SW480 (cell line): ENCODE measurements around the gene VIPR2.

Experiments used
- DNase-seq: peaks from one replicate; pipeline ENCODE4 v3.0.0-alpha.2; 2016; ENCODE audit warnings: low spot score

VIPR2 gene

GRCh38 chr7:159064816-159065510 lies 79.7 kb downstream of the VIPR2 start:
- DNase-seq: no peak

DNA sequence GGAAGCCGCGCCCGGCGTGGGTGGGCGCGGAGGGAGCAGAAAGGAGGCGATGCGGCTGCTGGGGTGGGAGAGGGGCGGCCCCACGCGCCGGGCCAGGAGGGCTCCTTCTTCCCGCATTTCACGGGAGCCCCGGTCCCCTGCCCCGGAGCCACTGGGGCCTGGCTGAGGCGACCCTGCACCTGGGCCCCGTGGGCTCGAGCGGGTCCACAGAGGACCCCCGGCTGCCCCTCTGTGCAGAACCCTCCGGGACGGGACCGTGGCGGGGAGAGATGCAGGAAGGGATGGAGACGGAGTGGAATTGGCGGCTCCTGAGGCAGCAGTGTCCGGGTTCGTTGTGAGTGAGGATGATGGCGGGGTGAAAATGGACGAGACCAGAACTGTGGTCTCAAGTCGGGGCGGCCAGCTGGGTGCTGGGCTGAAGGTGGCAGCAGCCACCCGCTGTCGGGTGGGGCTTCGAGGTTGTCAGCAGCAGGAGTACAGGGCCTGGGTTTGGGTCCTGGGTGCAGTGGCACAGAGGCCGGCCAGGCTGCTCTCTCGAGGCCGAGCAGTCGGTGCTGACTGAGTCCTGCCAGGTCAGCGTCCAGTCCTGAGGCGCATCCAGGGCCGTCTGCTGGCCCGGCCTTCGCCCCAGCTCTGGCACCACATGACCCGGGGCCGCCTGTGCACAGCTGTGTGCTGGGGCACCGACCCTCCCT lies 80.4 kb downstream of the VIPR2 start:
- DNase-seq: no peak

DNA sequence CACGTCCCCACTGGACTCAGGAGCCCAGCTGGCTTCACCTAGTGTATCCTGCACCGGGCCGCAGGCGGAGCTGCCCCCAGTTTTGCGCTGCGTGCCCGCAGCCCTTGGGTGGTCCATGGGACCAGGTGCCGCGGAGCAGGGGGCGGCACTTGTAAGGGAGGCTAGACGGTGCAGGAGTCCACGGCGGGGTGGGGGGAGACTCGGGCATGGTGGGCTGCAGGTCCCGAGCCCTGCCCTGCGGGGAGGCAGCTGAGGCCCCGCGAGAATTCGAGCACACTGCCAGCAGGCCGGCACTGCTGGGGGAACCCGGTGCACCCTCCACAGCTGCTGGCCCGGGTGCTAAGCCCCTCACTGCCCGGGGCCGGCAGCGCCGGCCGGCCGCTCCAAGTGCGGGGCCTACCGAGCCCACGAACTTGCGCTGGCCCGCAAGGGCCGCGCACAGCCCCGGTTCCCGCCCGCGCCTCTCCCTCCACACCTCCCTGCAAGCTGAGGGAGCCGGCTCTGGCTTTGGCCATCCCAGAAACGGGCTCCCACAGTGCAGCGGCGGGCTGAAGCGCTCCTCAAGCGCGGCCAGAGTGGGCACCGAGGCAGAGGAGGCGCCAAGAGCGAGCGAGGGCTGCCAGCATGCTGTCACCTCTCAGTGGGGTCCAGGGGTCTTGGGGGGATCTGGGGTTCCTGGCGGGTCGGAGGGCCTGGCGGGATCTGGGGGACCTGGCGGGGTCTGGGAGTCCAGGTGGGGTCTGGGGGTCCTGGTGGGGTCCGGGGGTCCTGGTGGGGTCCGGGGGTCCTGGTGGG lies 81.4 kb downstream of the VIPR2 start:
- DNase-seq: no peak

DNA sequence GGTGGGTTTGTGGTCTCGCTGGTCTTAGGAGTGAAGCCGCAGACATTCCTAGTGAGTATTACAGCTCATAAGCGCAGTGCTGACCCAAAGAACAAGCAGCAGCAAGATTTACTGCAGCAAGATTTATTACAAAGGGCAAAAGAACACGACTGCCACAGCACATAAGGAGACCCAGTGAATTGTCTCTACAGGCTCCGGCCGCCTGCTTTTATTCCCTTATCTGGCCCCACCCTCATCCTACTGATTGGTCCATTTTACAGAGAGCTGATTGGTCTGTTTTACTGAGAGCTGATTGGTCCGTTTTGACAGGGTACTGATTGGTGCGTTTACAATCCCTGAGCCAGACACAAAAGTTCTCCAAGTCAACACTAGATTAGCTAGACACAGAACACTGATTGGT lies 82.1 kb downstream of the VIPR2 start:
- DNase-seq: no peak

DNA sequence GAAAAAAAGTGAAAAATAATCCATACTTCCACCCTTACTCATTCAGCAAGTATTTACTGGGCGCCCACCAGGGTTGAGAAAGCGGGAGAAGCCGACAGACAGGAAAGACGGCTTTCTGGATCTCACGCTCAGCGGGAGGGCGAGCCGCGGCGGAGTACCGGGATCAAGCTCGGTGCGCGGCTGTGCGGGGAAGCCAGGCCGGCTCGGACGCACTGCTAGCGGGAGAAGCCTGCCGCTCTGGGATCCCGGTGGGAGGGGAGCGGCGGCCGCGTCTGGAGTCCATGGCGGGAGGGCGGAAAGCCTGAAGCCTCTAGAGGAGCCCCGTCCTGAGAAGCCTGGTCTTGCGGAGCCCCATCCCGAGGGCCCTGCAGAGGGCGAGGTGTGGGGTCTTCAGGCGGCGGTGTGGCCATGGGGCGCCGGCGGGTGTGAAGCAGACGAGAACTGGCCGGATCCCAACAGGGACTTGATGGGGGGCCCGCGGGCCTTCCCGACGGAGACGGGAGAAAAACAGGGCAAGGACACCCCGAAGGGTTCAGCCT lies 82.9 kb downstream of the VIPR2 start:
- no peak for DNase-seq

DNA sequence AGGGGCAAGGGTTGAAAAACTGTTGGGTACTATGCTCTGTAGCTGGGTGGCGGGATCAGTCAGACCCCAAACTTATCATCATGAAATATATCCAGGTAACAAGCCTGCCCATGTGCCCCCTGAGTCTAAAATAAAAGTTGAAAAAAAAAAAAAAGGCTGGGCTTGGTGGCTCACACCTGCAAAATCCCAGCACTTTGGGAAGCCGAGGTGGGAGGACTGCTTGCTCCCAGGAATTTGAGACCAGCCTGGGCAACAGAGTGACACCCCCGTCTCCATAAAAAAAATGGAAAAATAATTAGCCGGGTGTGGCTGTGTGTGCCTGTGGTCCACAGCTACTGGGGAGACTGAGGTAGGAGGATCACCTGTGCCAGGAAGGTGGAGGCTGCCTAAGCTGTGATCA lies 83.5 kb downstream of the VIPR2 start:
- DNase-seq: no peak

- no peak for DNase-seq
Observed at GRCh38 chr7:159060440-159060839, 84.2 kb downstream of the VIPR2 start.

DNA sequence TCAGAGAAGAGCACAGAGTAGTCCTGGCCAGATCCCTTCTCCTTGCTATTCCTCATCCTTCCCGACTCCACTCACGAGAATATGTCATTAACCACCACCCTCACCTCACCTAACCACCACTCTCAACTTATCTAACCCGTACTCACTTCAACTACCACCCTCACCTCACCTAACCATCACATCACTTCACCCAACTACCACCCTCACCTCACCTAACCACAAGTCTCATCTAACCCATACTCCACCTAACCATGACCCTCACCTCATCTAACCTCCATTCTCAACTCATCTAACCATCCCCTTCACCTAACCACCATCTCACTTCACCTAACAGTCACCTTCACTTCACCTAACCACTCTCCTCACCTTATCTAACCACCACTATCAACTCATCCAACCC lies 85.0 kb downstream of the VIPR2 start:
- no peak for DNase-seq

- DNase-seq: no peak
Observed at GRCh38 chr7:159057647-159058046, 87.0 kb downstream of the VIPR2 start.

DNA sequence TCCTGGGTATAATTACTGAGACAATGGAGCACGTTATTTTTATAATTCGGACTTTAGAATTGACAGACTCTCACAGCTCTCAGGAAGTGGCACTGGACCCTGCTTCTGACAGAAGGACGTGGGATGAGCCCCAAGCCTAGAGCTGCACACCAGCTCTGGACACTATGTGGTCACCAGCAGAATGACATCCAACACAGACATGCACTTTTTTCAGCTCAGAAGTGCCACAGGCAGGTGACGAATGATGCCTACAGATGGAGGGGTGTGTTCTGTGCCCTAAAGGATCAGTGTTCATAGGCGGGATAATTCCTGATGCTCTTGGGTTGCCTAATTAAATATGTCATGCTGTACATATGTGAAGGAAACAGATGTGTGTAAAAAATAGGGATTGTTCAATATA lies 87.9 kb downstream of the VIPR2 start:
- peak; percentile 14 for DNase-seq

- no peak for DNase-seq
Observed at GRCh38 chr7:159051916-159052315, 92.8 kb downstream of the VIPR2 start.

DNA sequence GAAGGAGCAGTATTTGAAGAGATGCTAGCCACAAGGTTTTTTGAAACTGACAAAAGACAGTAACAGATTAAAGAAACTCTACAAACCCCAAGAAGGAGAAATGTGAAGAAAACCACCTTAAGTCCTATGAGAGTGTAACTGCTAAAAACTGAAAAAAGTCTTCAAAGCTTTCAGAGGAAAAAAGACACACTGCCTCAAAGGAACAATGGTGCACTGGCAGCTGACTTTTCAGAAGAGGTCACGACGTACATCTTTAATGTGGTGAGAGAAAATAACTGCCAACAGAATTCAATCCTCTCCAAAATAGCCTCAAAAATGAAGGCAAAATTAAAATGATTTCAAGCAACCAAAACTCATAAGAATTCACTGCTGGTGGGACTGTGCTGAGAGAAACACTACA lies 94.0 kb downstream of the VIPR2 start:
- no peak for DNase-seq

- no peak for DNase-seq
Observed at GRCh38 chr7:159049266-159050025, 95.2 kb downstream of the VIPR2 start.

- no peak for DNase-seq
Observed at GRCh38 chr7:159048656-159049055, 96.0 kb downstream of the VIPR2 start.

DNA sequence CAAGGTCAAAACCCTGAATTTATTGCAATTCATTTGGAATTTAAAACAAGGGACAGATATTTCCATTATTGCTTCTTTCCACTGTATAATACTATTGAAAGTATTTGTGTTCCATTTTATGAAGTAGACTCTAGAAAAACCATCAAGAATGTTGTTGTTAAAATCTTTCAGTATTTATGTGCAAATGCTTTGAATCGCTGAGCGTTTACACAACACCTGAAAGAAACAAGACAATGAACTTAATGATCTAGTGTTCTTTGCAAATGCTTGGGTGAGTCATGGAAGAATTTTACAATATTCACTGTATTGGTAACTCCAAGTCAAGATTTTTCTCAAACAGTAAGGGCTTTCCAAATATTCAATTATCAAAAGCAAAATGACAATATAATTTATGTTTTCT lies 97.1 kb downstream of the VIPR2 start:
- no peak for DNase-seq

DNA sequence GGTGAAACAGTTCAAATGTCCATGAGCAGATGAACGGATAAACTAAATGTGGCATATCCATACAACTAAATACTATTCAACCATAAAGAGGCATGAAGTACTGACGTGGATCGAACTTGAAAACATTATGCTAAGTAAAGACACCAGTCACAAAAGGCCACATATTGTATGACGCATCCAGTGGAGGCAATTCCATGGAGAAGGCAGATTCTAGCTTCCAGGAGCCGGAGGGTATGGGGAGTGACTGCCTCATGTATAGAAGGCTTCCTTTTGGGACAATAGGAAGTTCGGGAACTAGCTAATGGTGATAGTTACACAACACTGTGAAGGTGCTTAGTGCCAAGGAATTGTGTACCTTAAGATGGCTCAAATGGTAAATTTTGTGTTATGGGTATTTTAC lies 98.4 kb downstream of the VIPR2 start:
- no peak for DNase-seq

- DNase-seq: no peak
Observed at GRCh38 chr7:159045839-159046238, 98.8 kb downstream of the VIPR2 start.

- DNase-seq: no peak
Observed at GRCh38 chr7:159042581-159043101, 102.0 kb downstream of the VIPR2 start.

DNA sequence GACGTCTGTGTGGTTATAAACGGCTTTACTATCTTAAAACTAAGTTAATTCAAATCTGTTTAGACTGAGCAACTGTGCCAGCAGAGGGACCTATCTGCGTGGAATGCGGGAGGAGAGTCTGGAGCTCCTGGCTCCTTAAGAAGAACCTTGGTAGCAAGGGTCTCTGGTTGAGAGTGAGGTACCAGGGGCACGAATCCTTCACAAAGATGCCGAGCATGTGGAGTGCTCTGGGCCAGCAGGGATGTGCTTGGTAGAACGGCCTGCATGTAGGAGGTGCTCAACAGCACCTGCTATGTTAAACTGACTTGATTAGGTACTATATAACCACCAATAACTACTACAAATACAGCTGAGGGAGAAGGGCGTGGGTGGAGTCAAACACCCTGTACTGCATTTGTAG lies 102.6 kb downstream of the VIPR2 start:
- no peak for DNase-seq

GRCh38 chr7:159040912-159041711 lies 103.6 kb downstream of the VIPR2 start:
- no peak for DNase-seq

DNA sequence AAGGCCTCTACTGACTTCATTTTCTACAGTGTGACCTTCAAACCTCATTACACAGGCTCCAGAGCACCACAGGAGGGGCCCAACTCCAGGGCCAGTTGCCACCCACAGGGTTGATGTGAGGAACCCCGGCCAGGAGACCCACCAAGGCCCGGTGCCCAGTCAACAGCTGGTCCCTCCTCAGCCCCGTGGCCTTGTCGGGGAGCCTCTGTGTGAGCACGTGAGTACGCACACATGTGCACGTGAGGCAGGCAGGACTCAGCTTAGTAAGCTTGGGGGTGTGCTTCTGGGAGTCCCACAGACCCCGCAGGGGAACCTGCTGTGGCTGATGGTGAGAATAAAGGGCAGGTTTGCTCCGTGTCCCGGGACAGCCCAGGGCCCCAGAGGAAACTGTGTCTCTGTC lies 104.5 kb downstream of the VIPR2 start:
- DNase-seq: no peak
